Measurements from ENCODE around the gene TACO1.

TACO1 gene

GRCh38 chr17:63563339-63563738 lies 37.4 kb upstream of the TACO1 start:
- no peak for TF ChIP-seq CTCF (IDR thresholded peaks at IDR 0.05; ENCODE audit: extremely low read depth, insufficient read depth, missing control alignments)
- no peak for DNase-seq (ENCODE audit: low spot score)
- in situ Hi-C loops (cut with MboI; ENCODE audit: low pct_unique_long_range_greater_than_20kb, low sequenced_read_pairs, unreplicated experiment): no loop called here

GRCh38 chr17:63564562-63564961 lies 36.1 kb upstream of the TACO1 start:
- in situ Hi-C loops (cut with MboI; ENCODE audit: low pct_unique_long_range_greater_than_20kb, low sequenced_read_pairs, unreplicated experiment): no loop called here
- TF ChIP-seq CTCF (IDR thresholded peaks at IDR 0.05; ENCODE audit: extremely low read depth, insufficient read depth, missing control alignments): no peak
- no peak for DNase-seq (ENCODE audit: low spot score)

- no peak for TF ChIP-seq CTCF (IDR thresholded peaks at IDR 0.05; ENCODE audit: extremely low read depth, insufficient read depth, missing control alignments)
- DNase-seq (ENCODE audit: low spot score): no peak
These were observed 33.5 kb upstream of the TACO1 start for GRCh38 chr17:63567229-63567628.

GRCh38 chr17:63568563-63568962 lies 32.1 kb upstream of the TACO1 start:
- DNase-seq (ENCODE audit: low spot score): no peak
- no peak for TF ChIP-seq CTCF (IDR thresholded peaks at IDR 0.05; ENCODE audit: extremely low read depth, insufficient read depth, missing control alignments)
- in situ Hi-C loops (cut with MboI; ENCODE audit: low pct_unique_long_range_greater_than_20kb, low sequenced_read_pairs, unreplicated experiment): no loop called here

More at GRCh38 chr17:63567229-63567628, 33.5 kb upstream of the TACO1 start:
- in situ Hi-C loops (cut with MboI; ENCODE audit: low pct_unique_long_range_greater_than_20kb, low sequenced_read_pairs, unreplicated experiment): no loop called here

GRCh38 chr17:63571632-63572310 lies 28.9 kb upstream of the TACO1 start:
- TF ChIP-seq CTCF (IDR thresholded peaks at IDR 0.05; ENCODE audit: extremely low read depth, insufficient read depth, missing control alignments): no peak
- in situ Hi-C loops (cut with MboI; ENCODE audit: low pct_unique_long_range_greater_than_20kb, low sequenced_read_pairs, unreplicated experiment): no loop called here
- DNase-seq (ENCODE audit: low spot score): no peak

GRCh38 chr17:63573634-63574033 lies 27.1 kb upstream of the TACO1 start:
- in situ Hi-C loops (cut with MboI; ENCODE audit: low pct_unique_long_range_greater_than_20kb, low sequenced_read_pairs, unreplicated experiment): no loop called here
- peak; percentile 4 for TF ChIP-seq CTCF (IDR thresholded peaks at IDR 0.05; ENCODE audit: extremely low read depth, insufficient read depth, missing control alignments)
- DNase-seq (ENCODE audit: low spot score): no peak

Measured in GM13977 (cell line).